Upper lobe of left lung (tissue), 6 donors: Measurements from ENCODE around the gene PTPN6. TPM values are rescaled to one million over a fixed set of nuclear protein-coding genes. Genes with fewer than 3 reads are reported as not detected.
A peak's percentile ranks its signal among the peaks of the same experiment; 100 is the strongest.

Experiments
- ATAC-seq, 2 donors: fragments of 200-7000 bp; cut with Tn5 transposase; one replicate each; pipeline ENCODE4 v1.9.1; 2022; ENCODE audit warnings: mild to moderate bottlenecking in 2 of 2, moderate library complexity in 2 of 2; ENCODE audit not compliant: low FRiP score in 2 of 2
- DNase-seq, 2 donors: peaks; one replicate each; pipeline ENCODE4 v3.0.0-alpha.2; 2019 to 2020
- H3K27ac ChIP-seq, 4 donors: fragments of 200-600 bp; sonication (generic); one replicate each; pipeline ENCODE4 v1.5.1; 2016 to 2019
- H3K27me3 ChIP-seq, 4 donors: fragments of 200-600 bp; sonication (generic); one replicate each; pipeline ENCODE4 v1.5.1; 2017 to 2019
- H3K36me3 ChIP-seq, 4 donors: fragments of 200-600 bp; sonication (generic); one replicate each; pipeline ENCODE4 v1.5.1; 2016 to 2019
- H3K4me1 ChIP-seq, 4 donors: fragments of 200-600 bp; sonication (generic); one replicate each; pipeline ENCODE4 v1.5.1; 2018 to 2019
- H3K4me3 ChIP-seq, 4 donors: fragments of 200-600 bp; sonication (generic); one replicate each; pipeline ENCODE4 v1.5.1; 2017 to 2019; ENCODE audit warnings: mild to moderate bottlenecking in 2 of 4, moderate library complexity in 1 of 4
- H3K9me3 ChIP-seq, 4 donors: fragments of 200-600 bp; sonication (generic); one replicate each; pipeline ENCODE4 v1.5.1; 2018 to 2019
- EP300 ChIP-seq, 4 donors: sonication (generic); formaldehyde crosslinking; IDR thresholded peaks; one replicate each; pipeline ENCODE4 v1.5.1; 2017; ENCODE audit warnings: antibody characterized with exemption in 4 of 4, control low read depth in 2 of 4
- POLR2A ChIP-seq, 4 donors: fragments of 450-650 bp; IDR thresholded peaks; one replicate each; pipeline ENCODE4 v1.5.1; 2016 to 2017; ENCODE audit warnings: antibody characterized with exemption in 4 of 4, mild to moderate bottlenecking in 2 of 4
- POLR2AphosphoS5 ChIP-seq, 2 donors: sonication (generic); formaldehyde crosslinking; IDR thresholded peaks; one replicate each; pipeline ENCODE4 v1.5.1; 2017; ENCODE audit warnings: antibody characterized with exemption in 2 of 2
- WGBS, 2 donors: methylation state at CpG; one replicate each; pipeline ENCODE4 v1.1.5; 2017 to 2018; 5-methylcytosine and 5-hydroxymethylcytosine counted together
- total RNA-seq, 6 donors: library from RNA; depleted of rRNA in 4 of 6; stranded (reverse); fragments of >200 nt in 4 of 6; gene quantifications; one replicate each; pipeline versions ENCODE4 v1.1.0 to v1.2.1, GENCODE V29; 2016 to 2021
- TF ChIP-seq, protein P1 (sequence below), 6 experiments: fragments of 450-650 bp in 4 of 6; fragments of 200-600 bp in 2 of 6; sonication (generic) in 2 of 6; IDR thresholded peaks; one replicate each; pipeline ENCODE4 v1.5.1; 2016 to 2019; ENCODE audit warnings: antibody characterized with exemption in 6 of 6
- donor health status: DM: no; HTN: no; CAD: no; lungs with moderate emphysema.
- donor health status: DM: no; HTN: yes; CAD: no; lungs with severe emphysema.

The PTPN6 gene
- total RNA-seq, 6 donors from 2014 or later, result 56.3 to 215 (median 114) TPM

GRCh38 chr12:6938353-6939190 is 12.6 kb upstream of the PTPN6 start:
- Histone ChIP-seq H3K4me3 (peak overlapping the region in 3 of 4 donors; percentile 53 to 76 (median 64)), H3K36me3 (peaks cover 9 to 67% (median 40%) of the 10 kb centered on the region in 4 donors), H3K27me3 (no peaks in the 10 kb centered on the region), H3K27ac (peak overlapping the region; percentile 82 to 96 (median 93)), H3K4me1 (peaks cover 46 to 58% (median 52%) of the 10 kb centered on the region in 4 donors), H3K9me3 (no peaks in the 10 kb centered on the region)
- TF ChIP-seq, protein P1, sequence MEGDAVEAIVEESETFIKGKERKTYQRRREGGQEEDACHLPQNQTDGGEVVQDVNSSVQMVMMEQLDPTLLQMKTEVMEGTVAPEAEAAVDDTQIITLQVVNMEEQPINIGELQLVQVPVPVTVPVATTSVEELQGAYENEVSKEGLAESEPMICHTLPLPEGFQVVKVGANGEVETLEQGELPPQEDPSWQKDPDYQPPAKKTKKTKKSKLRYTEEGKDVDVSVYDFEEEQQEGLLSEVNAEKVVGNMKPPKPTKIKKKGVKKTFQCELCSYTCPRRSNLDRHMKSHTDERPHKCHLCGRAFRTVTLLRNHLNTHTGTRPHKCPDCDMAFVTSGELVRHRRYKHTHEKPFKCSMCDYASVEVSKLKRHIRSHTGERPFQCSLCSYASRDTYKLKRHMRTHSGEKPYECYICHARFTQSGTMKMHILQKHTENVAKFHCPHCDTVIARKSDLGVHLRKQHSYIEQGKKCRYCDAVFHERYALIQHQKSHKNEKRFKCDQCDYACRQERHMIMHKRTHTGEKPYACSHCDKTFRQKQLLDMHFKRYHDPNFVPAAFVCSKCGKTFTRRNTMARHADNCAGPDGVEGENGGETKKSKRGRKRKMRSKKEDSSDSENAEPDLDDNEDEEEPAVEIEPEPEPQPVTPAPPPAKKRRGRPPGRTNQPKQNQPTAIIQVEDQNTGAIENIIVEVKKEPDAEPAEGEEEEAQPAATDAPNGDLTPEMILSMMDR (IDR thresholded peaks at IDR 0.05), result peak in 1 of 6 experiments; percentile 9
- TF ChIP-seq POLR2AphosphoS5 (IDR thresholded peaks at IDR 0.05), result no peak
- no peak for ATAC-seq
- 80 to 83% methylated on average over 16 to 32 of the region's 32 CpGs for WGBS, 2 donors
- DNase-seq, result peak in 1 of 2 donors; percentile 86

- Histone ChIP-seq H3K4me3 (no peak overlapping the region), H3K36me3 (peaks cover 4 to 61% (median 34%) of the 10 kb centered on the region in 4 donors), H3K4me1 (peaks cover 40 to 57% (median 47%) of the 10 kb centered on the region in 4 donors), H3K9me3 (no peaks in the 10 kb centered on the region), H3K27me3 (no peaks in the 10 kb centered on the region), H3K27ac (peak overlapping the region in 2 of 4 donors; percentile 94 to 96)
- 65 to 69% methylated on average over 2 of the region's 2 CpGs for WGBS, 2 donors
- ATAC-seq, result no peak
- no peak for TF ChIP-seq POLR2AphosphoS5 (IDR thresholded peaks at IDR 0.05)
- TF ChIP-seq, protein P1 (IDR thresholded peaks at IDR 0.05), result no peak
- no peak for TF ChIP-seq EP300 (IDR thresholded peaks at IDR 0.05)
- no peak for TF ChIP-seq POLR2A (IDR thresholded peaks at IDR 0.05)
- no peak for DNase-seq
Observed at GRCh38 chr12:6939191-6939540, 12.0 kb upstream of the PTPN6 start.

DNA sequence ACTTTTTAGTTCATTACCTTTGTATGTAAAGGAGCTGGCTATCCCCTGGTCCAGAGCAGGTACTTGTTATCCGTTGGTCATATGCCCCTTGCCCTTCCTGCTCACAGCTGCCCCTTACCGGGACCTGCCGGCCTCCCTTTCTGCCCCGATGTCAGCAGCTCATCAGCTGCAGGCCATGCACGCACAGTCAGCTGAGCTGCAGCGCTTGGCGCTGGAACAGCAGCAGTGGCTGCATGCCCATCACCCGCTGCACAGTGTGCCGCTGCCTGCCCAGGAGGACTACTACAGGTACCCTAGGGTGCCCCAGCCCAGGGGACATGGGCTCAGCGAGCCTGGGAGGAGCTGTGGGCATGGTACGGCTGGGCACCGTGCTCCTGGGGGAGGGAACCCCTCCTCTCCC is 9.9 kb upstream of the PTPN6 start:
- peak overlapping the region in 2 of 4 donors; percentile 32 to 40 for H3K27ac ChIP-seq
- no peaks in the 10 kb centered on the region for H3K27me3 ChIP-seq
- ATAC-seq (no peak), DNase-seq (peak in 1 of 2 donors; percentile 81)
- H3K9me3 ChIP-seq, result no peaks in the 10 kb centered on the region
- H3K4me3 ChIP-seq, result no peak overlapping the region
- H3K4me1 ChIP-seq, result peaks cover 40 to 60% (median 49%) of the 10 kb centered on the region in 4 donors
- TF ChIP-seq POLR2AphosphoS5 (IDR thresholded peaks at IDR 0.05) (no peak), EP300 (IDR thresholded peaks at IDR 0.05) (no peak), POLR2A (IDR thresholded peaks at IDR 0.05) (no peak)
- TF ChIP-seq, protein P1 (IDR thresholded peaks at IDR 0.05), result no peak
- H3K36me3 ChIP-seq, result peaks cover 0 to 51% (median 15%) of the 10 kb centered on the region in 4 donors
- WGBS, 2 donors, result 93 to 99% methylated on average over 7 to 12 of the region's 12 CpGs

GRCh38 chr12:6941782-6942181 is 9.4 kb upstream of the PTPN6 start:
- Histone ChIP-seq H3K27ac (peak overlapping the region in 2 of 4 donors; percentile 15 to 93), H3K4me1 (peaks cover 38 to 60% (median 49%) of the 10 kb centered on the region in 4 donors)
- DNase-seq, result no peak

More at GRCh38 chr12:6941782-6942181, 9.4 kb upstream of the PTPN6 start:
- Histone ChIP-seq H3K9me3 (no peaks in the 10 kb centered on the region), H3K36me3 (peaks cover 0 to 48% (median 15%) of the 10 kb centered on the region in 4 donors), H3K4me3 (no peak overlapping the region), H3K27me3 (no peaks in the 10 kb centered on the region)
- TF ChIP-seq POLR2A (IDR thresholded peaks at IDR 0.05) (no peak), EP300 (IDR thresholded peaks at IDR 0.05) (no peak), POLR2AphosphoS5 (IDR thresholded peaks at IDR 0.05) (no peak)
- TF ChIP-seq, protein P1 (IDR thresholded peaks at IDR 0.05), result no peak
- ATAC-seq, result no peak
- 82 to 84% methylated on average over 9 to 12 of the region's 12 CpGs for WGBS, 2 donors
